Left renal pelvis (tissue), 4 donors: ENCODE results near the gene OR2V2. TPM values are rescaled to one million over a fixed set of nuclear protein-coding genes. Genes with fewer than 3 reads are reported as not detected.
"Not testable (repeated sequence)": the region's sequence is repeated elsewhere in the genome, so short reads cannot be mapped to it uniquely, and the experiment has no call there.

Experiments used
- DNase-seq, 4 donors: peaks; one replicate each; pipeline ENCODE4 v3.0.0-alpha.2; 2013; ENCODE audit warnings: low read depth in 4 of 4, low spot score in 3 of 4
- polyA plus RNA-seq, 4 donors: library from polyadenylated mRNA; unstranded; fragments of 120-200 nt; gene quantifications; one replicate each; pipeline ENCODE4 v1.2.1, GENCODE V29; 2013; ENCODE audit not compliant: insufficient read length in 4 of 4

The OR2V2 gene
- polyA plus RNA-seq, 4 donors, result 0.05 to 0.06 TPM; not detected in 2

- no peak for DNase-seq
Observed at GRCh38 chr5:181142054-181142453, 5.3 kb upstream of the OR2V2 start.

- DNase-seq, result no peak
Observed at GRCh38 chr5:181145133-181145532, 2.3 kb upstream of the OR2V2 start.

- no peak for DNase-seq
Observed at GRCh38 chr5:181149355-181149754, 2.0 kb downstream of the OR2V2 start.

GRCh38 chr5:181149806-181150733 lies 2.7 kb downstream of the OR2V2 start:
- no peak for DNase-seq

DNA sequence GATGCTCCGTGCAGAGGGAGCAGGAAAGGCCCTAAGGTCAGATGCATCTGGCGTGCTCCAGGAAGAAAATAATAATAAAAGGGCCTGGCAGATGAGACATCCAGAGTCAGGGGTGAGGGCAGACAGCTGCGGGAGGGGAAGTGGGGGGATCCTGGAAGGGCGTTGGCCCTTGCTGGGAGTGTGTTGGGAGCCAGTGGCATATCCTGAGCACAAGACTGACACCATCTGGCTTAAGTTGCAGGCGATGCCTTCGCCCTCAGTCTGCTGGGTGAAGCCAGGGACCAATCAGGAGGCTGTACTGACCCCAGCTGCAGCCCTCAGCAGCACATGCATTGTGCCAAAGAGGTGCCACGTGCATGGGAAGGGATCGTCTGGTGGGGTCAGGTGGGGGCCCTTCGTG lies 3.8 kb downstream of the OR2V2 start:
- DNase-seq, result no peak

GRCh38 chr5:181152406-181152805 lies 5.0 kb downstream of the OR2V2 start:
- DNase-seq, result no peak

DNA sequence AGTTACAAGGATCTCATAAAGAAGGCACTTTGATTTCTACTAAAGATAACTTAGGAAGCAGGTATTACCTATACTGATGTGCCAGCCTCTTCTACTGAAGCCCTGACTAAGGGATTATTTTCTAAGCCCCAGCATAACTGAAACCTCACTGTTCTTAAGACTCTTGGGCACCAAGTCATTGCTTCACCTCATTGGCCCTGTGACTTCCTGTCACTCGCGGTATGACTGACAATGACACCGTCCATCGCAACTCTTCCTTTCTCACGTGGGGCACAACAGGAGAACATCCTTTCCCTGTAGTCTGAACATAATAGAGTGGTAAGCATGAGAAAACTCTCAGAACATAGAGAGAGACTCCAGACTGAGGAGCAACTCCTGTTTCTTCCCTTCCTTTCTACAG lies 6.4 kb downstream of the OR2V2 start:
- DNase-seq, result no peak

DNA sequence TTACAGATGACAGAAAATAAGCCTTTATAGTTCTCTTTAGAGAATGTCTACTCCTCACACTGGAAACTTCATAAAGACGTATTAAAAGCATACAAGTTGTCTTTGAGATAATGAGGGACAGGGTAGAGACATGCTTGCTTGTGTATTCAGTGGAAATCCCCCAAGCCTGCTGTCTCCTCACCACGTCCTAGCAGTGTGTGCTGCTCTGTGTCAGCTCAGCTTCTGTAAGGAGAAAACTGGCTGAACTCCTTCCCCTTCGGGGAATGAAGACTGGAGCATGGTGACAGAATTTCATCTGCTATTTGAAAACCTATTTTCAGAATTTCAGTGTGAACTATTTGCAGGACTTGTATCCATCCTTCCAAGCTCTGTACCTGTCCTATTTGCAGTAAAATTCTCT lies 9.4 kb downstream of the OR2V2 start:
- DNase-seq, result no peak

DNA sequence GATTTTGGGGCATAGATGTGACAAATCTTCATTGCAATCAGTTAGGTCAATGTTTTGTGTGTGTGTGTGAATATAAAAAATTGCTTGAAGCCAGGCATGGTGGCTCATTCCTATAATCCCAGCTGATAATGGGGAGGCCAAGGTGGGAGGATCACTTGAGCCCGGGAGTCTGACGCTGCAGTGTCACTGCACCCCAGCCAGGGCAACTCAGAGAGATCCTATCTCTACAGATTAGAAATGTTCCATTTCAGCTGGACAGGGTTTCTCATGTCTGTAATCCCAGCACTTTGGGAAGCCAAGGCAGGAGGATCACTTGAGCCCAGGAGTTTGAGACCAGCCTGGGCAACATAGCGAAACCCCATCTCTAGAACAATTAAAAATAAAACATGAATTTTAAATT lies 11.5 kb downstream of the OR2V2 start:
- no peak for DNase-seq

DNA sequence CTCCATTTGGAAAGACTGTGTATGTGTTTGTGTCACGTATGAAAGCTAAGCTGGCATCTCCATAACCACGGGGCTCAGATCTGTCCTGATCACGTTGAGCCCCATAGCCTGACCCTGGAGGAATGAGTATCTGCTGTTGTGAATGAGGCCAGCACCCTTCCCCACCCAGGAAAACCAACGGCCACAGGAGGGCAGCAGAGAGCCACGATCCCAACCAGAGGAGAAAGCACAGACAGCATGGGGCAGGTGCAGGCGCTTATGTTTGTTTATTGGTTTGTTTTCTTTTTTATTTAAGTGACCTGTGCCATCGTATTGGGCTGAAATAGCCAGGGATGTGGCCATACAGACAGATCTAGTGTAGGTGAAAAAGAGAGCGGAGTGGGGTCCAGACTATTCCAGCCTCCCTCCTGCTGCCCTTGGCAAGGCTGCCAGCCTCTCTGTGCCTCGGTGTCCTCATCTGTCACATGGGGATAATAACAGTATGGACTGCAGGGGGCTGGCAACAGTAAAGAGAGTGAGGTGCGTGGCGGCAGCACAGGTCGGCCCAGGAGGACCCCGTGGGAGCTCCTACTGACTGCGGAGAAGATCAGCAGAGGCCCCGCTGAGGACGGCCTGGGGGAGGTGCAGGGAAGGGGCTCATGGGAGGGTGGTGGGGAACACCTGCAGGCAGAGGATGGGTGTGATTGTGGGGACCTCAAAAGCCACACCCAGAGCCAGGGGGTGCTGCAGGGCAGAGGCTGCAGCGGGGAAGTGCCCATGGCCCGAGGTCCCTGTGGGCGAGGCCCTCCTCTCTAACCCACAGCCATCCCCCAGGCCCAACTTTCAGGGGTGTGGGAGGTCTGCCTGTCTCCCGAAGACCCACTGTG lies 12.1 kb downstream of the OR2V2 start:
- DNase-seq, result peak in 2 of 4 donors; percentile 51 to 58

DNA sequence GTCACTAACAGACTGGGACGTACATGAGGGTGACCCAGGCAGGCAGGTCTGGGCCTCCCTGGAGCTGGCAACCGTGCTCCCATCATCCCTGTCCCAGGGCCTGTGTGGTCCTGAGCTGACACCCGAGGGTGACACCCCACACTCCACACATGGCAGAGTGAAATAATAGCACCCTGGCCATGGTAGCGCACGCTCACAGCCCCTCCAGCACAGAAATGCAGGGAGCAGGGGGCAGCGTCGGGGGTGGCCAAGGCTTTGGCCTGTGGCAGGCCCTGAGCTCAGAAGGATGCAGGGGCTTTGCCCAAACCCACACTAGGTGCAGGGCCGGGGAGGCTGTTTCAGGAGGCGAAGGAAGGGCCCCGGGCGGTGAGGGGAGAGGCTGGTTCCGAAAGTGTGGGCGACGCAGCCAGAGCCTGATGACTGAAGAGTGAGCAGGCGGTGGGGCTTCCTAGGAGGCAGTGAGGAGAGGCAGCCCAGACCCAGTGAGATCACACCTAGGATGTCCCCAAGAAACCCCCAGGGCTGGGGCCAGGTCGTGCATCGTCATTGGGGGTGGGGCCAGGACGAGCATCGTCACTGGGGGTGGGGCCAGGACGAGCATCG lies 12.9 kb downstream of the OR2V2 start:
- no peak for DNase-seq

DNA sequence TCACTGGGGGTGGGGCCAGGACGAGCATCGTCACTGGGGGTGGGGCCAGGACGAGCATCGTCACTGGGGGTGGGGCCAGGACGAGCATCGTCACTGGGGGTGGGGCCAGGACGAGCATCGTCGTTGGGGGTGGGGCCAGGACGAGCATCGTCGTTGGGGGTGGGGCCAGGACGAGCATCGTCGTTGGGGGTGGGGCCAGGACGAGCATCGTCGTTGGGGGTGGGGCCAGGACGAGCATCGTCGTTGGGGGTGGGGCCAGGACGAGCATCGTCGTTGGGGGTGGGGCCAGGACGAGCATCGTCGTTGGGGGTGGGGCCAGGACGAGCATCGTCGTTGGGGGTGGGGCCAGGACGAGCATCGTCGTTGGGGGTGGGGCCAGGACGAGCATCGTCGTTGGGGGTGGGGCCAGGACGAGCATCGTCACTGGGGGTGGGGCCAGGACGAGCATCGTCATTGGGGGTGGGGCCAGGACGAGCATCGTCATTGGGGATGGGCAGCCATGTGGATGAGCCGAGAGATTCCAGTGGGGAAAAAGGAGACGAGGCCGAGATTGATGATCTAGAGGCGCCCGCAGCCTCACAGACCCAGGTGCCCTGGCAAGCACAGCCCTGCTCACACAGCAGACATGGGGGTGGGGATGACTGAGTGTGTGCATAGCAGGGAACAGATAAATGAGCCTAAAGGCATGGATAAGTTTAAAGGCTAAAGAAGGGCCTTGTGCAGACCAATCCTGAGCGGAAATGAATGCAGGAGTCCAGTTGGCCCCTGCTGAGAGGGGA lies 13.6 kb downstream of the OR2V2 start:
- not testable (repeated sequence) for DNase-seq

GRCh38 chr5:181161534-181162175 lies 14.3 kb downstream of the OR2V2 start:
- DNase-seq, result no peak

DNA sequence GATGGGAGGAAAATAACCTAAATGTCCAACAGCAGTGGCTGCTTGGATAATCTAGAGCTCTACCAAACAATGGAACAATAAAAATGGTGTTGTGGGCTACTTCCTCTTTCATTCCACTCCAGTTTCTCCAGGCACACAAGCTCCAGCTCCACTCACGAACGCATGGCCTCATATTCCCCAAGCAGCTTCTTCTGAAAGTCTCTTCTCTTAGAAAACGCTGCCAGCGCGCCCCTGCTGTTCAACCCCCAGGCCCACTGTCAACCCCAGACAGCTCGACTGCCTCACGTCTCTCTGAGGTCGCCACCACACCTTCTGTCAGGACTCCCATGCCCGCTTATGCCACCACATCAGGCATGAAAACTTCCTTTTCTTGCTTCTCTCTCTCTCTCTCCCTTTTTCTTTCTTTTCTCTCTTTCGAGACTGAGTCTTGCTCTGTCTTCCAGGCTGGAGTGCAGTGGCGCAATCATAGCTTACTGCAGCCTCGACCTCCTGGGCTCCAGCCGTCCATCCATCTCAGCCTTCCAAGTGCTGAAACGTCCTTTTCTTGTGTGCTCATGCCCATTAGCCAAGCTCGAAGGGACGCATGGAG lies 16.2 kb downstream of the OR2V2 start:
- DNase-seq, result no peak

- DNase-seq, result no peak
Observed at GRCh38 chr5:181164076-181164952, 16.9 kb downstream of the OR2V2 start.

- no peak for DNase-seq
Observed at GRCh38 chr5:181166812-181167733, 19.7 kb downstream of the OR2V2 start.

GRCh38 chr5:181167814-181168488 lies 20.6 kb downstream of the OR2V2 start:
- no peak for DNase-seq
